LNCaP clone FGC (cell line): ENCODE data around the gene ALCAM.

Experiments used
- DNase-seq: peaks from one replicate; pipeline ENCODE4 v3.0.0-alpha.2; 2011; ENCODE audit warnings: low read depth
- H3K4me3 ChIP-seq: 2 replicates; pipeline ENCODE4 v1.5.1; 2011; ENCODE audit warnings: mild to moderate bottlenecking, low read depth, low read length, control low read depth
- TF ChIP-seq, protein P1 (sequence below): IDR thresholded peaks from 2 replicates; pipeline ENCODE4 v1.5.1; 2012; ENCODE audit warnings: mild to moderate bottlenecking; ENCODE audit not compliant: control insufficient read depth, insufficient read depth; ENCODE audit errors: extremely low read depth

ALCAM gene

DNA sequence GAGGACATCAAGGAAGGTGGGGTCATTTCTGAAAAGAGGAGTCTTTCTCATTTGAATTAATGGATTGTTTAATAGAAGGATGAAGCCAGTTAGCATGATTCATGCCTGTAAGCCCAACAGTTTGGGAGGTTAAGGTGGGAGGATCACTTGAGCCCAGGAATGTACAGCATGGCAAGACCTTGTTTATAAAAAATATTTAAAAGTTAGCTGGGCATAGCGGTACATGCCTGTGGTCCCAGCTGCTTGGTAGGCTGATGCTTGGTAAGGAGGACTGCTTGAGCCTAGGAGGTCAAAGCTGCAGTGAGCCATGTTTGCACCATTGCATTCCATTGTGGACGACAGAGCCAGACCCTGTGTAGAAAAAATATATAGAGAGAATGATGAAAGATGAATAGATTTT is 165.5 kb downstream of the ALCAM start:
- no peak for DNase-seq
- no peak overlapping the region for H3K4me3 ChIP-seq
- TF ChIP-seq, protein P1, sequence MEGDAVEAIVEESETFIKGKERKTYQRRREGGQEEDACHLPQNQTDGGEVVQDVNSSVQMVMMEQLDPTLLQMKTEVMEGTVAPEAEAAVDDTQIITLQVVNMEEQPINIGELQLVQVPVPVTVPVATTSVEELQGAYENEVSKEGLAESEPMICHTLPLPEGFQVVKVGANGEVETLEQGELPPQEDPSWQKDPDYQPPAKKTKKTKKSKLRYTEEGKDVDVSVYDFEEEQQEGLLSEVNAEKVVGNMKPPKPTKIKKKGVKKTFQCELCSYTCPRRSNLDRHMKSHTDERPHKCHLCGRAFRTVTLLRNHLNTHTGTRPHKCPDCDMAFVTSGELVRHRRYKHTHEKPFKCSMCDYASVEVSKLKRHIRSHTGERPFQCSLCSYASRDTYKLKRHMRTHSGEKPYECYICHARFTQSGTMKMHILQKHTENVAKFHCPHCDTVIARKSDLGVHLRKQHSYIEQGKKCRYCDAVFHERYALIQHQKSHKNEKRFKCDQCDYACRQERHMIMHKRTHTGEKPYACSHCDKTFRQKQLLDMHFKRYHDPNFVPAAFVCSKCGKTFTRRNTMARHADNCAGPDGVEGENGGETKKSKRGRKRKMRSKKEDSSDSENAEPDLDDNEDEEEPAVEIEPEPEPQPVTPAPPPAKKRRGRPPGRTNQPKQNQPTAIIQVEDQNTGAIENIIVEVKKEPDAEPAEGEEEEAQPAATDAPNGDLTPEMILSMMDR = no peak

DNA sequence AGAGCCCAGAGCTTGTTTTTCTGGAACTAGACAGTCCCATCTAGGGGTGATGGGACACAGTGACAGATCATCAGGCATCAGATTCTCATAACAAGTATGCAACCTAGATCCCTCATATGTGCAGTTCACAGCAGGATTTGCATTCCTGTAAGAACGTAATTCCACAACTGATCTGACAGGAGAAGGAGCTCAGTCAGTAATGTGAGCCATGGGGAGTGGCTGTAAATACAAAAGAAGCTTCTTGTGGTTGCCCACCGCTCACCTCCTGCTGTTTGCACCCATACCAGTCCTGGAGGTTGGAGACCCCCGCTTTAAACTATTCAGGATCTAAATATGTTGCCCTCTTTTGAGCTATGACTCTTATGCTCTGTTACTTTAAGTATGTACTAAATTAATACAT is 167.3 kb downstream of the ALCAM start:
- no peak for DNase-seq
- TF ChIP-seq, protein P1 = no peak
- no peak overlapping the region for H3K4me3 ChIP-seq

DNA sequence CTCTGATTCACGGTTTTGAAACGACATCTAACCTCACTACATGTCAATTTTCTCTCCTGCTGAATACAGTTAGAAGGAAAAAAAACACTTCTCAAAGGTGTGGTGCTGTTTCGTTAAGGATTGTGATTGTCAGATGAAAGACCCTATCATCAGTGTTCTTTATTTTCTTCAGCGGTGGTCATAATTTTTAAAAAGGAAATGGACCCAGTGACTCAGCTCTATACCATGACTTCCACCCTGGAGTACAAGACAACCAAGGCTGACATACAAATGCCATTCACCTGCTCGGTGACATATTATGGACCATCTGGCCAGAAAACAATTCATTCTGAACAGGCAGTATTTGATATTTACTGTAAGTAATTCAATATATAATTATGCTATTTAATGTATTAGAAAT is 167.8 kb downstream of the ALCAM start:
- no peak overlapping the region for H3K4me3 ChIP-seq
- TF ChIP-seq, protein P1 = no peak
- no peak for DNase-seq

DNA sequence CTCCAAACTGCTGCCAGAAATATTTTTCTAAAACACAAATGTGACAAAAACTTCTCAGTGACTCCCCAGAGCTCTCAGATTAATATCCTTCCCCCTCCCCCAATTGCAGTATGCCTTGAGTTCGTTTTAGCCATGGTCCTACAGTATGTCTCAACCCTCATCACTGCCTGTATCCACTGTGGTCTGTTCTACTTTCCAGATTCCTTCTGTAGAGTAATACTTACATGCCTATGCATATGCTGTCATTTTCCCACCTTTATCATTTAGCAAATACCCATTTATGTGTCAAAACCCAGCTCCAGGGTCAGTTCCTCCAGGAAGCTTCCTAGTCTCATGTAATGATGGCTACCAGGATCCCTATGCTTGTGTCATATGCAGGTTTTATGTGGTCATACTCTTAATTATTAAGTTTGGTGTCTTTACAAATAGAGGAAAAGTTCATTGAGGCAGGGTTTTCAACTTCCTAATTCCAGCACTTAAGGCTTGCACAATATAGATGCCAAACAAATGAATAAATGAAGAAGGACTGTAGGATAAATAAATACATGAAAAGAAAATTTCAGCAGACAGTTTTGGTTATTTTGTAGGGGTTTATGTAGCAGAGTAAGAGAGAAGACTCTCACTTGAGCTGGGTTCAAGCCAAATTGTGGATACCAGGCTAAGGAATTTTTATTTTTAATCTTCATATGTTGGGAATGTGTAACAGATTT is 170.8 kb downstream of the ALCAM start:
- no peak for DNase-seq
- TF ChIP-seq, protein P1 = no peak

DNA sequence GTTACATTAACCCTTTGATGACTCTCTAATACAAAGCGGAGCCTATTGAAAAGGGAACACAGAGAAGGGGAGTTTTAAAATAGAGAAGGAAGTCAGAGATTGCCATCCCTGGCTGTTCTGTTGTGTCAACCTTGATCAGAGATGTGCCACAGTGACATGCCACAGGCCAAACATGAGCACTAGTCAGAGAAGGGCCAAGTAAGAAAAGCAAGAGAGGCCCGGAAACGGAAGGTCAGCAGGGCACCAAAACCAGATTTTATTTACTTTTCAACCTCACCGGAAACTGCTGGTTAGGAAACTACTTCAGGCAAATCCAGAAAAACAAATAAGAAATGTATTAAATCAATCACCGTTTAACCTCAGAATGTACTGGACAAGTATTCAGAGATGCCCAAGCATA is 171.8 kb downstream of the ALCAM start:
- TF ChIP-seq, protein P1 = no peak
- no peak for DNase-seq
- H3K4me3 ChIP-seq = no peak overlapping the region

More for the DNA sequence above, 170.8 kb downstream of the ALCAM start:
- no peak overlapping the region for H3K4me3 ChIP-seq

DNA sequence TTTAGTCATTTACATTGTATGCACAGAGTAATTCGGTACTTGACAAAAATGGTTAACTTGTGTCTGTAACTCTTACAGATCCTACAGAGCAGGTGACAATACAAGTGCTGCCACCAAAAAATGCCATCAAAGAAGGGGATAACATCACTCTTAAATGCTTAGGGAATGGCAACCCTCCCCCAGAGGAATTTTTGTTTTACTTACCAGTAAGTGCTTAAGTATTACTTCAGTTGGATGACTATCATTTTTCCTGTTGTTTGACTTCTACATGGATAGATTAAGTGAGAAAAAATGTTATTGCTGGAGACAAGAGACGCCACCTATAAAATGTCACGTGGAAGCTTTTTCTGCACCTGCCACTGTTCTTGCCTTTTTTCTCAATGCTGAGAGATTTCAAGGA is 173.2 kb downstream of the ALCAM start:
- TF ChIP-seq, protein P1 = no peak
- H3K4me3 ChIP-seq = no peak overlapping the region
- no peak for DNase-seq
